ENCODE results near the gene CCDC82. TPM values are rescaled to one million over a fixed set of nuclear protein-coding genes. Genes with fewer than 3 reads are reported as not detected.

CCDC82 gene
- polyA plus RNA-seq, 1 of the 3 experiments (the other 2 are of a cell fraction), result 8.7 TPM

- no peak for TF ChIP-seq CTCF (IDR thresholded peaks at IDR 0.05)
- no peak for TF ChIP-seq JUND (IDR thresholded peaks at IDR 0.05)
- no peak for TF ChIP-seq NFIC (IDR thresholded peaks at IDR 0.05; ENCODE audit: borderline replicate concordance)
- TF ChIP-seq MEF2A (IDR thresholded peaks at IDR 0.05; ENCODE audit: borderline replicate concordance, low read depth), result no peak
- TF ChIP-seq RCOR1 (IDR thresholded peaks at IDR 0.05; ENCODE audit: low read length), result no peak
- no peak for TF ChIP-seq MXI1 (IDR thresholded peaks at IDR 0.05; ENCODE audit: low read depth, low read length)
Observed at GRCh38 chr11:96326959-96327358, 62.8 kb downstream of the CCDC82 start (continued).

- H3K9me2 ChIP-seq, result no peaks in the 10 kb centered on the region
- H3K4me3 ChIP-seq (ENCODE audit: low read depth in 2 of 2, low read length in 1 of 2), result no peak overlapping the region
- peaks cover 100% of the 10 kb centered on the region for H3K79me2 ChIP-seq (ENCODE audit: insufficient read depth)
- no peaks in the 10 kb centered on the region; the same call in 1 of the 2 replicates for H4K20me1 ChIP-seq (ENCODE audit: insufficient read depth)
- H3K9me3 ChIP-seq, result no peaks in the 10 kb centered on the region
- no peak for DNase-seq
- H3K36me3 ChIP-seq (replicated peaks in 1 of 2; ENCODE audit: control insufficient read depth in 1 of 2, insufficient read depth in 2 of 2, low read length in 1 of 2), result peaks cover 3 to 18% of the 10 kb centered on the region in 2 experiments
- H3K4me1 ChIP-seq (ENCODE audit: control insufficient read depth in 1 of 2, insufficient read depth in 2 of 2, low read depth in 1 of 2, low read length in 1 of 2), result peaks cover 3 to 45% of the 10 kb centered on the region in 2 experiments; a peak in 3 of 4 replicates
- no peaks in the 10 kb centered on the region for H3K27me3 ChIP-seq (ENCODE audit: insufficient read depth)
- peaks cover 45% of the 10 kb centered on the region for H3F3A ChIP-seq (replicated peaks; ENCODE audit: insufficient read depth)
- WGBS (ENCODE audit: low lambda C conversion rate), result 15% methylated on average over 1 of the region's 1 CpG
- CTCF ChIA-PET, result interaction anchor here (1.0 to 2.2 kb wide), 2 partner anchors 18 to 270 kb away, joined by 4 to 6 read pairs; partner anchors contain the start of gene MAML2
- peak overlapping the region; percentile 65 to 75; a peak in 3 of 4 replicates for H3K27ac ChIP-seq (ENCODE audit: low read depth in 2 of 2, low read length in 1 of 2)
- H3K9ac ChIP-seq, result peak overlapping the region; percentile 35; the same call in 1 of the 2 replicates
- H3K4me2 ChIP-seq, result peak overlapping the region; percentile 60
- POLR2A ChIA-PET, result no interaction called here
- TF ChIP-seq TCF12 (IDR thresholded peaks at IDR 0.05) (peak; percentile 18; the same call in 1 of the 2 replicates), RAD21 (IDR thresholded peaks at IDR 0.05; ENCODE audit: low read length) (no peak), FOSL2 (IDR thresholded peaks at IDR 0.05; ENCODE audit: borderline replicate concordance, low read depth) (peak; percentile 72; the same call in 1 of the 2 replicates), EP300 (IDR thresholded peaks at IDR 0.05; ENCODE audit: borderline replicate concordance in 1 of 2, low read depth in 1 of 2, low read length in 1 of 2) (peak in 1 of 2 experiments; percentile 45; a peak in 1 of 4 replicates), RXRA (IDR thresholded peaks at IDR 0.05; ENCODE audit: borderline replicate concordance, low read depth) (no peak), MAX (IDR thresholded peaks at IDR 0.05; ENCODE audit: low read depth) (0 out of 2 replicates have a peak, but pooled peaks have one; percentile 12), TEAD4 (IDR thresholded peaks at IDR 0.05; ENCODE audit: borderline replicate concordance, insufficient read depth) (peak; percentile 88), JUND (IDR thresholded peaks at IDR 0.05) (peak; percentile 73), ELF1 (IDR thresholded peaks at IDR 0.05) (peak; percentile 85), POLR2AphosphoS5 (IDR thresholded peaks at IDR 0.05; ENCODE audit: low read depth, low read length) (peak; percentile 41; the same call in 1 of the 2 replicates)
- H2AFZ ChIP-seq (ENCODE audit: low read depth), result peak overlapping the region; percentile 33; the same call in 1 of the 2 replicates
Observed at GRCh38 chr11:96324912-96325311, 64.8 kb downstream of the CCDC82 start.

- no peaks in the 10 kb centered on the region; the same call in 1 of the 2 replicates for H4K20me1 ChIP-seq (ENCODE audit: insufficient read depth)
- no peaks in the 10 kb centered on the region for H3K27me3 ChIP-seq (ENCODE audit: insufficient read depth)
- H3K4me2 ChIP-seq, result no peak overlapping the region
- DNase-seq, result no peak
- no peaks in the 10 kb centered on the region for H3K9me3 ChIP-seq
- peaks cover 3 to 20% of the 10 kb centered on the region in 2 experiments for H3K36me3 ChIP-seq (replicated peaks in 1 of 2; ENCODE audit: control insufficient read depth in 1 of 2, insufficient read depth in 2 of 2, low read length in 1 of 2)
- WGBS (ENCODE audit: low lambda C conversion rate), result 90% methylated on average over 6 of the region's 6 CpGs
- H3K79me2 ChIP-seq (ENCODE audit: insufficient read depth), result peaks cover 100% of the 10 kb centered on the region
- peaks cover 32% of the 10 kb centered on the region for H3F3A ChIP-seq (replicated peaks; ENCODE audit: insufficient read depth)
- no peak overlapping the region for H3K4me3 ChIP-seq (ENCODE audit: low read depth in 2 of 2, low read length in 1 of 2)
- H3K9ac ChIP-seq, result no peak overlapping the region
- no peak overlapping the region for H2AFZ ChIP-seq (ENCODE audit: low read depth)
- H3K27ac ChIP-seq (ENCODE audit: low read depth in 2 of 2, low read length in 1 of 2), result no peak overlapping the region
- no peaks in the 10 kb centered on the region for H3K9me2 ChIP-seq
- ChIA-PET POLR2A (no interaction called here), CTCF (no interaction called here)
- H3K4me1 ChIP-seq (ENCODE audit: control insufficient read depth in 1 of 2, insufficient read depth in 2 of 2, low read depth in 1 of 2, low read length in 1 of 2), result peaks cover 8 to 42% of the 10 kb centered on the region in 2 experiments; a peak in 3 of 4 replicates
- TF ChIP-seq TEAD4 (IDR thresholded peaks at IDR 0.05; ENCODE audit: borderline replicate concordance, insufficient read depth), result no peak
Observed at GRCh38 chr11:96323642-96323985, 66.1 kb downstream of the CCDC82 start.
